Spleen (tissue), 11 donors: ENCODE results near the gene LRP1B. TPM values are rescaled to one million over a fixed set of nuclear protein-coding genes. Genes with fewer than 3 reads are reported as not detected.

Experiments used
- DNase-seq: peaks from one replicate; pipeline ENCODE4 v3.0.0-alpha.2; 2020
- H3K27ac ChIP-seq, 8 donors: fragments of 200-600 bp; sonication (generic) in 7 of 8; 1 replicate in 4 of 8; 2 replicates in 4 of 8; pipeline versions ENCODE4 v1.5.0 to v1.8.0; 2016 to 2021; ENCODE audit warnings: inconsistent platforms in 4 of 8, mild to moderate bottlenecking in 4 of 8, moderate library complexity in 1 of 8
- H3K27me3 ChIP-seq, 7 donors: fragments of 200-600 bp; sonication (generic) in 6 of 7; replicated peaks in 1 of 7; 1 replicate in 4 of 7; 2 replicates in 3 of 7; pipeline versions ENCODE4 v1.5.0 to v1.8.0; 2016 to 2021; ENCODE audit warnings: inconsistent platforms in 3 of 7, mild to moderate bottlenecking in 1 of 7
- H3K36me3 ChIP-seq, 6 donors: fragments of 200-600 bp; sonication (generic) in 5 of 6; 1 replicate in 4 of 6; 2 replicates in 2 of 6; pipeline versions ENCODE4 v1.5.0 to v1.8.0; 2016 to 2021; ENCODE audit warnings: inconsistent platforms in 2 of 6
- H3K4me1 ChIP-seq, 6 donors: fragments of 200-600 bp; sonication (generic) in 5 of 6; 1 replicate in 3 of 6; 2 replicates in 3 of 6; pipeline versions ENCODE4 v1.5.0 to v1.8.0; 2016 to 2021; ENCODE audit warnings: inconsistent platforms in 3 of 6
- H3K4me3 ChIP-seq, 8 donors: fragments of 200-600 bp; sonication (generic) in 7 of 8; 1 replicate in 4 of 8; 2 replicates in 4 of 8; pipeline versions ENCODE4 v1.5.0 to v1.8.0; 2016 to 2021; ENCODE audit warnings: inconsistent platforms in 4 of 8, mild to moderate bottlenecking in 4 of 8, moderate library complexity in 2 of 8
- H3K9me3 ChIP-seq, 8 donors: fragments of 200-600 bp; sonication (generic) in 7 of 8; 1 replicate in 4 of 8; 2 replicates in 4 of 8; pipeline versions ENCODE4 v1.5.0 to v1.8.0; 2016 to 2021; ENCODE audit warnings: inconsistent platforms in 4 of 8
- POLR2A ChIP-seq, 3 donors: fragments of 450-650 bp; IDR thresholded peaks; one replicate each; pipeline ENCODE4 v1.5.1; 2017; ENCODE audit warnings: antibody characterized with exemption in 3 of 3, mild to moderate bottlenecking in 1 of 3
- POLR2AphosphoS5 ChIP-seq, 3 donors: sonication (generic); formaldehyde crosslinking; IDR thresholded peaks; one replicate each; pipeline ENCODE4 v1.5.1; 2017; ENCODE audit warnings: antibody characterized with exemption in 3 of 3
- WGBS, 5 donors: extraction: QIAGEN DNeasy Blood & Tissue Kit in 3 of 5; methylation state at CpG; one replicate each; pipeline versions ENCODE4 v1.1.5 to v1.1.7; 2013 to 2018; 5-methylcytosine and 5-hydroxymethylcytosine counted together
- intact Hi-C: fragments of 100-400 bp; cut with DNase I; formaldehyde crosslinking; loops from one replicate; pipeline ENCODE4 v1.15.0; 2023; ENCODE audit warnings: low total_unique reads
- polyA plus RNA-seq, 3 donors: library from polyadenylated mRNA; stranded (reverse); fragments of 200-250 nt; gene quantifications; one replicate each; pipeline ENCODE4 v1.2.1, GENCODE V29; 2013
- total RNA-seq, 7 donors: library from RNA; depleted of rRNA in 3 of 7; stranded (reverse); fragments of >200 nt in 3 of 7; fragmentation: NEBNext Ultra II Directional in 4 of 7; extraction: Animal tissue kit (Norgen Biotek cat#: 25700) in 4 of 7; gene quantifications; one replicate each; pipeline versions ENCODE4 v1.1.0 to v1.2.1, GENCODE V29; 2016 to 2021
- TF ChIP-seq, protein P1 (sequence below), 11 experiments: fragments of 200-600 bp in 7 of 11; fragments of 450-650 bp in 4 of 11; sonication (generic) in 4 of 11; IDR thresholded peaks in 8 of 11; conservative IDR thresholded peaks in 3 of 11; 1 replicate in 7 of 11; 2 replicates in 4 of 11; pipeline versions ENCODE4 v1.4.0 to v1.8.0; 2016 to 2021; ENCODE audit warnings: antibody characterized with exemption in 11 of 11, inconsistent platforms in 4 of 11, mild to moderate bottlenecking in 1 of 11
- donor health status: healthy with polysubstance abuse.
- donor health status: DM: no; HTN: no; CAD: no; lungs with moderate emphysema.
- donor health status: DM: no; HTN: no; CAD: no.
- donor health status: Bipolar disorder and iron deficiency.
- donor health status: healthy.
- donor health status: DM: no; HTN: no; CAD: no.
- donor health status: DM: yes; HTN: yes; CAD: no.

LRP1B gene
- total and polyA plus RNA-seq, 10 donors: 0.02 to 0.85 (median 0.08) TPM; not detected in 2

DNA sequence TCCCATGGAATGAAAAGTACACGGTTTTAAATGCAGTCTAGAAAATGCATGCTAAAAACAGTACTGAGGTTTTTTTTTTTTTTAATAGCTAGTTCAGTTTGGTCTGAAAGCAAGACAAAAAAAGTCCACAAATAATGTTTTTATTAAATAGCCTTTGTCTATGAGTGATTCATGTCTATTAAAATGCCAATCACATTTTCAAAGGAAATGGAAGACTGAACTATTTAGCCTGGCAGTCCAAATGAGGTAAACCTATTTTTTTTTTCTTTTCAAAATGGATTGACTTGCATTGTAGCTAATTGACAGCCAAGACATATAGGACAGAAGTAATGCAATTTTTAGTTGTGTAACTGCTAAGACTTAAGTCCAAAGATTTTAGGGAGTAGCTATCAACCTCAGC is 90.3 kb downstream of the LRP1B start:
- Histone ChIP-seq H3K27me3 (no peaks in the 10 kb centered on the region), H3K4me1 (no peaks in the 10 kb centered on the region), H3K36me3 (no peaks in the 10 kb centered on the region), H3K9me3 (peaks cover 0 to 5% (median 0%) of the 10 kb centered on the region in 8 donors), H3K4me3 (no peak overlapping the region), H3K27ac (no peak overlapping the region)
- WGBS, 5 donors: 58 to 88% (median 64%) methylated on average over 1 of the region's 1 CpG
- intact Hi-C loops: no loop called here
- DNase-seq: no peak
- TF ChIP-seq, protein P1, sequence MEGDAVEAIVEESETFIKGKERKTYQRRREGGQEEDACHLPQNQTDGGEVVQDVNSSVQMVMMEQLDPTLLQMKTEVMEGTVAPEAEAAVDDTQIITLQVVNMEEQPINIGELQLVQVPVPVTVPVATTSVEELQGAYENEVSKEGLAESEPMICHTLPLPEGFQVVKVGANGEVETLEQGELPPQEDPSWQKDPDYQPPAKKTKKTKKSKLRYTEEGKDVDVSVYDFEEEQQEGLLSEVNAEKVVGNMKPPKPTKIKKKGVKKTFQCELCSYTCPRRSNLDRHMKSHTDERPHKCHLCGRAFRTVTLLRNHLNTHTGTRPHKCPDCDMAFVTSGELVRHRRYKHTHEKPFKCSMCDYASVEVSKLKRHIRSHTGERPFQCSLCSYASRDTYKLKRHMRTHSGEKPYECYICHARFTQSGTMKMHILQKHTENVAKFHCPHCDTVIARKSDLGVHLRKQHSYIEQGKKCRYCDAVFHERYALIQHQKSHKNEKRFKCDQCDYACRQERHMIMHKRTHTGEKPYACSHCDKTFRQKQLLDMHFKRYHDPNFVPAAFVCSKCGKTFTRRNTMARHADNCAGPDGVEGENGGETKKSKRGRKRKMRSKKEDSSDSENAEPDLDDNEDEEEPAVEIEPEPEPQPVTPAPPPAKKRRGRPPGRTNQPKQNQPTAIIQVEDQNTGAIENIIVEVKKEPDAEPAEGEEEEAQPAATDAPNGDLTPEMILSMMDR (IDR thresholded peaks at IDR 0.05 in 8 of 11, conservative IDR thresholded peaks at IDR 0.05 in 3 of 11): no peak
- TF ChIP-seq POLR2A (IDR thresholded peaks at IDR 0.05): no peak
- TF ChIP-seq POLR2AphosphoS5 (IDR thresholded peaks at IDR 0.05): no peak

- intact Hi-C loops: no loop called here
- WGBS, 5 donors: 75 to 88% (median 85%) methylated on average over 1 of the region's 1 CpG
- Histone ChIP-seq H3K4me3 (no peak overlapping the region), H3K36me3 (no peaks in the 10 kb centered on the region), H3K27ac (no peak overlapping the region), H3K9me3 (peaks cover 0 to 5% (median 0%) of the 10 kb centered on the region in 8 donors), H3K27me3 (no peaks in the 10 kb centered on the region), H3K4me1 (no peaks in the 10 kb centered on the region)
- TF ChIP-seq POLR2AphosphoS5 (IDR thresholded peaks at IDR 0.05) (no peak), POLR2A (IDR thresholded peaks at IDR 0.05) (no peak)
- TF ChIP-seq, protein P1 (IDR thresholded peaks at IDR 0.05 in 8 of 11, conservative IDR thresholded peaks at IDR 0.05 in 3 of 11): no peak
- no peak for DNase-seq
Observed at GRCh38 chr2:142038826-142039225, 92.0 kb downstream of the LRP1B start.

- intact Hi-C loops: no loop called here
- H3K4me3 ChIP-seq: no peak overlapping the region
- DNase-seq: no peak
Observed at GRCh38 chr2:142037744-142038143, 93.1 kb downstream of the LRP1B start.

DNA sequence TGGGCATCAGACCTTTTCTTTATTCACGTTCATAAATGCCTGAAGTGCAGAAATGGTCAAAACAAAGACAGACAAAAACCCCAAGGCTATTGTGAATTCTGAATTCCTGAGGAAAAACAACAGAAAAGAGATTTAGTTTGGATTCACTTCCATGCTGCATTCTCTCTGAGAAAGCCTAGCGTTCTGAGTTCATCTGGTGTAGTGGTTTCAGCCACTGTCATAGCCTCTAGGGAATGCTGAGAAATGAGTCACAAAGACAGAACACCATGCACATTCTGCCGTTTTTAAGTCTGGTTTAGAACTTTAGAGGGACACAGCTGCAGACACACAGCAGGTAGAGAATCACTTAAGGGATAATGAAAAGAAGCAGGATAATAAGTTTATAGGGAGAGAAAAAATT is 93.8 kb downstream of the LRP1B start:
- Histone ChIP-seq H3K27me3 (no peaks in the 10 kb centered on the region), H3K4me3 (no peak overlapping the region), H3K9me3 (peaks cover 0 to 5% (median 0%) of the 10 kb centered on the region in 8 donors), H3K4me1 (no peaks in the 10 kb centered on the region), H3K27ac (no peak overlapping the region), H3K36me3 (no peaks in the 10 kb centered on the region)
- DNase-seq: no peak
- WGBS, 5 donors: 59 to 71% (median 61%) methylated on average over 3 of the region's 3 CpGs
- intact Hi-C loops: no loop called here
- TF ChIP-seq, protein P1 (IDR thresholded peaks at IDR 0.05 in 8 of 11, conservative IDR thresholded peaks at IDR 0.05 in 3 of 11): no peak
- TF ChIP-seq POLR2A (IDR thresholded peaks at IDR 0.05) (no peak), POLR2AphosphoS5 (IDR thresholded peaks at IDR 0.05) (no peak)

More at GRCh38 chr2:142037744-142038143, 93.1 kb downstream of the LRP1B start:
- Histone ChIP-seq H3K4me1 (no peaks in the 10 kb centered on the region), H3K27me3 (no peaks in the 10 kb centered on the region), H3K9me3 (peaks cover 0 to 5% (median 0%) of the 10 kb centered on the region in 8 donors), H3K27ac (no peak overlapping the region), H3K36me3 (no peaks in the 10 kb centered on the region)
- WGBS, 5 donors: 38 to 50% (median 44%) methylated on average over 3 of the region's 3 CpGs
- TF ChIP-seq POLR2AphosphoS5 (IDR thresholded peaks at IDR 0.05) (no peak), POLR2A (IDR thresholded peaks at IDR 0.05) (no peak)
- TF ChIP-seq, protein P1 (IDR thresholded peaks at IDR 0.05 in 8 of 11, conservative IDR thresholded peaks at IDR 0.05 in 3 of 11): no peak
